ENCODE results near the gene TIMM17A.
A peak's percentile ranks its signal among the peaks of the same experiment; 100 is the strongest.

TIMM17A gene

GRCh38 chr1:201955009-201955728, at the start of gene TIMM17A:
TIMM17A (plus strand) TSS chr1:201955503; CDS start chr1:201955527, 24 bp downstream.
- H3K36me3 ChIP-seq (ENCODE audit: control insufficient read depth in 2 of 2, insufficient read depth in 2 of 2, low read length in 2 of 2): peaks cover 12 to 19% of the 10 kb centered on the region in 2 donors
- H3K27me3 ChIP-seq (ENCODE audit: control insufficient read depth in 2 of 2, insufficient read depth in 2 of 2, low read length in 2 of 2): no peaks in the 10 kb centered on the region
- peaks cover 6 to 7% of the 10 kb centered on the region in 2 donors for H3K4me1 ChIP-seq (ENCODE audit: control insufficient read depth in 2 of 2, insufficient read depth in 2 of 2, low read length in 2 of 2)
- H3K9me3 ChIP-seq (ENCODE audit: control insufficient read depth in 2 of 2, low read length in 2 of 2): no peaks in the 10 kb centered on the region
- H3K27ac ChIP-seq (ENCODE audit: low read depth in 2 of 2, low read length in 2 of 2): peak within 1 kb of the TSS; percentile 85 to 89
- H3K9ac ChIP-seq (ENCODE audit: low read depth in 1 of 2, low read length in 2 of 2): peak within 1 kb of the TSS; percentile 92 to 99
- H3K4me3 ChIP-seq (ENCODE audit: low read length in 2 of 2): peak within 1 kb of the TSS; percentile 87 to 99

GRCh38 chr1:201906336-201906735, 49.0 kb upstream of the TIMM17A start:
- Histone ChIP-seq H3K36me3 (ENCODE audit: control insufficient read depth in 2 of 2, insufficient read depth in 2 of 2, low read length in 2 of 2) (no peaks in the 10 kb centered on the region), H3K9me3 (ENCODE audit: control insufficient read depth in 2 of 2, low read length in 2 of 2) (no peaks in the 10 kb centered on the region), H3K4me3 (ENCODE audit: low read length in 2 of 2) (no peak overlapping the region), H3K9ac (ENCODE audit: low read depth in 1 of 2, low read length in 2 of 2) (no peak overlapping the region), H3K27ac (ENCODE audit: low read depth in 2 of 2, low read length in 2 of 2) (peak overlapping the region; percentile 74 to 79), H3K4me1 (ENCODE audit: control insufficient read depth in 2 of 2, insufficient read depth in 2 of 2, low read length in 2 of 2) (peaks cover 0 to 3% of the 10 kb centered on the region in 2 donors), H3K27me3 (ENCODE audit: control insufficient read depth in 2 of 2, insufficient read depth in 2 of 2, low read length in 2 of 2) (no peaks in the 10 kb centered on the region)

GRCh38 chr1:201907621-201908020, 47.7 kb upstream of the TIMM17A start:
- no peak overlapping the region for H3K9ac ChIP-seq (ENCODE audit: low read depth in 1 of 2, low read length in 2 of 2)
- no peaks in the 10 kb centered on the region for H3K27me3 ChIP-seq (ENCODE audit: control insufficient read depth in 2 of 2, insufficient read depth in 2 of 2, low read length in 2 of 2)
- peak overlapping the region; percentile 23 to 49 for H3K27ac ChIP-seq (ENCODE audit: low read depth in 2 of 2, low read length in 2 of 2)
- H3K4me1 ChIP-seq (ENCODE audit: control insufficient read depth in 2 of 2, insufficient read depth in 2 of 2, low read length in 2 of 2): peaks cover 0 to 3% of the 10 kb centered on the region in 2 donors
- no peak overlapping the region for H3K4me3 ChIP-seq (ENCODE audit: low read length in 2 of 2)
- H3K9me3 ChIP-seq (ENCODE audit: control insufficient read depth in 2 of 2, low read length in 2 of 2): no peaks in the 10 kb centered on the region
- H3K36me3 ChIP-seq (ENCODE audit: control insufficient read depth in 2 of 2, insufficient read depth in 2 of 2, low read length in 2 of 2): no peaks in the 10 kb centered on the region

GRCh38 chr1:201911826-201912571, 43.3 kb upstream of the TIMM17A start:
- Histone ChIP-seq H3K9me3 (ENCODE audit: control insufficient read depth in 2 of 2, low read length in 2 of 2) (no peaks in the 10 kb centered on the region), H3K27ac (ENCODE audit: low read depth in 2 of 2, low read length in 2 of 2) (peak overlapping the region in 1 of 2 donors; percentile 49), H3K4me3 (ENCODE audit: low read length in 2 of 2) (no peak overlapping the region), H3K4me1 (ENCODE audit: control insufficient read depth in 2 of 2, insufficient read depth in 2 of 2, low read length in 2 of 2) (peaks cover 0 to 2% of the 10 kb centered on the region in 2 donors), H3K9ac (ENCODE audit: low read depth in 1 of 2, low read length in 2 of 2) (no peak overlapping the region), H3K36me3 (ENCODE audit: control insufficient read depth in 2 of 2, insufficient read depth in 2 of 2, low read length in 2 of 2) (no peaks in the 10 kb centered on the region), H3K27me3 (ENCODE audit: control insufficient read depth in 2 of 2, insufficient read depth in 2 of 2, low read length in 2 of 2) (peaks cover 0 to 4% of the 10 kb centered on the region in 2 donors)

DNA sequence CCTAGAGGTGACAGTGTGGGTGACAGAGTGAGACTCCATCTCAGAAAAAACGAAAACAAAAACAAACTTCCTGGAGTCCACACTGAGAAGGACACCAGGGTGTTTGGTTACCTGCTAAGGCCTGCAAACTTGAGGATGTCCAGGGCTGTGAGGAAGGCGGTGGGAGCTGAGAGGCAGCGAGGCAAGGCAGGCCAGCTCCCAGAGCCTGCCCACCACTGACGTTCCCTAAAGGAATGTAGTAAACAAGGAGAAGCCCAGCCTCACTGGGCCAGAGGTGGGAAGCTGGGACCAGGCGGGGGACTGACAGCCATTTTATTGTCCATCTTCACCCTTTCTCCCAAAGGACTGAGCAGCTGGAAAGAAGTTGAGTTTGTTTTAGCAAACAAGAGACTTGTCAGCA, 42.5 kb upstream of the TIMM17A start:
- peaks cover 0 to 6% of the 10 kb centered on the region in 2 donors for H3K4me1 ChIP-seq (ENCODE audit: control insufficient read depth in 2 of 2, insufficient read depth in 2 of 2, low read length in 2 of 2)
- H3K9ac ChIP-seq (ENCODE audit: low read depth in 1 of 2, low read length in 2 of 2): no peak overlapping the region
- no peaks in the 10 kb centered on the region for H3K9me3 ChIP-seq (ENCODE audit: control insufficient read depth in 2 of 2, low read length in 2 of 2)
- peak overlapping the region; percentile 29 to 49 for H3K27ac ChIP-seq (ENCODE audit: low read depth in 2 of 2, low read length in 2 of 2)
- no peak overlapping the region for H3K4me3 ChIP-seq (ENCODE audit: low read length in 2 of 2)
- H3K36me3 ChIP-seq (ENCODE audit: control insufficient read depth in 2 of 2, insufficient read depth in 2 of 2, low read length in 2 of 2): no peaks in the 10 kb centered on the region
- H3K27me3 ChIP-seq (ENCODE audit: control insufficient read depth in 2 of 2, insufficient read depth in 2 of 2, low read length in 2 of 2): peaks cover 0 to 6% of the 10 kb centered on the region in 2 donors

DNA sequence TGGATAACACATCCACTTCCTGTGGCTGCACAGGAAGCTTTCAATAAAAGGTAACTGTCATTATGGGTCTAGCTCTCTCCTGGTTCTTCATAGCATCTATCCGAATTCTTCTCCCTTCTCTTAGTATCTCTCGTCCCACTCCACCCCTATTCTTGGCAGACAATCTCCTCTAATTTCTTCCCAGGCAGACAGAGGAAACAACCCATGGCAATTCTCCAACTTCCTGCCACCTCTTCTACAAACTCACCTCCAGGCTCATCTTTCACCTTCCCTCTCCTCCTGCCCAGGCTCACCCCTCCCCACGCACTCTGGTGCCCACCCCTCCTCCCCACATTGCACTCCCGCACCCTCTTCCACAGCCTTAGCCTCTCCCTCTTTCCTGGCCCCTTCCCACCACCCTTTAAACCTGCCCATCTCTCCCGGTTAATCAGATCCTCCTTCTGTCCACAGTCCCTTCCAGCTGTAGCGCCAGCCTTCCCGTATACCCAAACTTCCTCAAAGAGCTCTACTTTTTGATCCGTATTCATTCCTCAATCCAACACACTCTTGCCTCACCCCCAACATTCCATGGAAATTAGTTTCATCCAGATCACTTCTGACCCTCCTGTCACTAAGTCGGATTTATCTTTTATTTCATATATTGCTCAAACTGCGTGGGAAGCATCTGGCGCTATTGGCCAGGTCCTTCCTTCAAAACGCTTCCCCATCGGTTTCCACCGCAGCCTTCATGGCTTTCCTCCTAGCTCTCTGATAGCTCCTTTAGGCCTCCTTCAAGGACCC, 40.7 kb upstream of the TIMM17A start:
- no peaks in the 10 kb centered on the region for H3K9me3 ChIP-seq (ENCODE audit: control insufficient read depth in 2 of 2, low read length in 2 of 2)
- no peaks in the 10 kb centered on the region for H3K36me3 ChIP-seq (ENCODE audit: control insufficient read depth in 2 of 2, insufficient read depth in 2 of 2, low read length in 2 of 2)
- peak overlapping the region; percentile 62 to 83 for H3K27ac ChIP-seq (ENCODE audit: low read depth in 2 of 2, low read length in 2 of 2)
- no peak overlapping the region for H3K4me3 ChIP-seq (ENCODE audit: low read length in 2 of 2)
- peaks cover 6 to 13% of the 10 kb centered on the region in 2 donors for H3K4me1 ChIP-seq (ENCODE audit: control insufficient read depth in 2 of 2, insufficient read depth in 2 of 2, low read length in 2 of 2)
- peaks cover 0 to 6% of the 10 kb centered on the region in 2 donors for H3K27me3 ChIP-seq (ENCODE audit: control insufficient read depth in 2 of 2, insufficient read depth in 2 of 2, low read length in 2 of 2)
- H3K9ac ChIP-seq (ENCODE audit: low read depth in 1 of 2, low read length in 2 of 2): no peak overlapping the region

DNA sequence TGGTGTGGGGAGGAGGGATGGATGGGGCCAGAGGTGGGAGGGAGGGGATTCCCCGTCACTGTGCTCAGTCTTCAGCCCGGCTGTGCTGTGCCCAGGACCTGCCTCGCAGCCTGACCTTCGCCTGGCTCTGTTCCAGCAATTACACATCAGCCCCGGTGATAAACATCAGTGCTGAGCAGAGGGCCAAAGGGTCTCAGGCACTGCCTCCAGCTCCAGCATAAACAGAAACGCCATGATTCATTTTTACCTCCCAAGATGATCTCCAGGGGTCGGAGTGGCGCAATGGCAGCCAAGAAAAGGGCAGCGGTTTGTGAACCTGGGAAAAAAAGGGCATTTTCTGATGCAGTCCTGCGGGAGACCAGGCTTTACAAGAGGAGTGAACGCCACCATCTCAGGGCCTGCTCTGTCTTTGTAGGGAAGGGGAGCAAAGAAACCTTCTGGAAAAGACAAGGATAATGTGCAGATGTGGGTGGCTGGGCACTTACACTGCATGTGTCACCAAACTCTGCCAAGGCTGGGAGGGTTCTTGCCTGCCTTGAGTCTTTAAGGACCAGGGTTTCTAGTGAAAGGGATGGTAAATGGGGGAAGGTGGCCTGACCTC, 38.6 kb upstream of the TIMM17A start:
- Histone ChIP-seq H3K4me1 (ENCODE audit: control insufficient read depth in 2 of 2, insufficient read depth in 2 of 2, low read length in 2 of 2) (peaks cover 6 to 13% of the 10 kb centered on the region in 2 donors), H3K27ac (ENCODE audit: low read depth in 2 of 2, low read length in 2 of 2) (peak overlapping the region; percentile 66 to 83), H3K9me3 (ENCODE audit: control insufficient read depth in 2 of 2, low read length in 2 of 2) (no peaks in the 10 kb centered on the region), H3K4me3 (ENCODE audit: low read length in 2 of 2) (no peak overlapping the region), H3K27me3 (ENCODE audit: control insufficient read depth in 2 of 2, insufficient read depth in 2 of 2, low read length in 2 of 2) (peaks cover 0 to 6% of the 10 kb centered on the region in 2 donors), H3K9ac (ENCODE audit: low read depth in 1 of 2, low read length in 2 of 2) (peak overlapping the region in 1 of 2 donors; percentile 31), H3K36me3 (ENCODE audit: control insufficient read depth in 2 of 2, insufficient read depth in 2 of 2, low read length in 2 of 2) (no peaks in the 10 kb centered on the region)

DNA sequence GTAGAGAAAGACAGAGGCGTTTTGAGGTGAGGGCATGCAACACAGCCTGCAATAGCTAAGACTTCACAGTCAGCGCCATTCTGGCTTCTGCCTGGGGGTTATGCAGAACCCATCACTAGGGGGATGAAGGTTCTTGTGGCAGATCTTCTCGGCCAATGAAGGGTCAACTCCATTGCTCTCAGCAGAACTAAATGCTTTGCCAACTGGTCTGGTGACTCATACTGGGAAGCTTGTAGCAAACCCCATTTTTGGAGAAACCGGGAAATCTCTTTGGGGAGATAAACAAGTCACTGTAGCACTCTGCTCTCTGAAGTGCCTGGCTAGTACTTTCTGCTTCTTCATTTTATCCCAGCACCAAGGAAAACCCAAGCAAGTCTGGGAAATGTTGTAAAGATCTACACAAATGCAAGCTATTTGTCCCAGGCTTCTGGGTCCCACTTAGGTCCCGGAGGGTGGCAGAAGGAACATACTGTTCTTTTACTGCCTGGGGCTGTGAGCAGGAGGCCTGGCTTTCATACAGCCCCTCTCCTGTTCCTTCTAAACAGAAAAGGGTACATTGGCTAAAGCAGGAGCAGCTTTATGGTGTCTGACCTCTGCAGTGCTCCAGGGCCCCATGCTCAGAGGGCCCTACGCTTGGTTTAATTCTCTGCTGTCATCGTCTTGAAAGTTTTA, 37.8 kb upstream of the TIMM17A start:
- Histone ChIP-seq H3K9me3 (ENCODE audit: control insufficient read depth in 2 of 2, low read length in 2 of 2) (no peaks in the 10 kb centered on the region), H3K4me3 (ENCODE audit: low read length in 2 of 2) (no peak overlapping the region), H3K27ac (ENCODE audit: low read depth in 2 of 2, low read length in 2 of 2) (peak overlapping the region; percentile 66 to 83), H3K9ac (ENCODE audit: low read depth in 1 of 2, low read length in 2 of 2) (peak overlapping the region in 1 of 2 donors; percentile 31), H3K4me1 (ENCODE audit: control insufficient read depth in 2 of 2, insufficient read depth in 2 of 2, low read length in 2 of 2) (peaks cover 6 to 13% of the 10 kb centered on the region in 2 donors), H3K36me3 (ENCODE audit: control insufficient read depth in 2 of 2, insufficient read depth in 2 of 2, low read length in 2 of 2) (no peaks in the 10 kb centered on the region), H3K27me3 (ENCODE audit: control insufficient read depth in 2 of 2, insufficient read depth in 2 of 2, low read length in 2 of 2) (peaks cover 0 to 6% of the 10 kb centered on the region in 2 donors)

DNA sequence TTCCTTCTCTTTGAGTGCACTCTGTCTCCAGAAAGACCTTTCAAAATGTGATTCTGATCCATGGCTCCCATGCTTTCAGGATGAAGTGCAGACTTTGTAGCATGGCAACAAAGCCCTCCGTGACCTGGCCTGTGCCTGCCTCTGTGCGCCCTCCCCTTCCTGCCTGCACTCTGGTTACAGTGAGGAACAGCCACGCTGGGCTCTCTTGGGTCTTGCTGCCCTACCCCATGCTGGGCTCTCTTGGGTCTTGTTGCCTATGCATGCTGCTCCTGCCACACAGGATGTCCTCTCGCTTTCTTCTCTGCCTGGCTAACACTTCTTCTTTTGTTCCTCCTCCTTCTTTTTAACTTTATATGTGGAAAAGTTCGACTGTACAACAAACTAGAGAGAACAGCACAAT, 37.0 kb upstream of the TIMM17A start:
- peak overlapping the region; percentile 66 to 83 for H3K27ac ChIP-seq (ENCODE audit: low read depth in 2 of 2, low read length in 2 of 2)
- H3K36me3 ChIP-seq (ENCODE audit: control insufficient read depth in 2 of 2, insufficient read depth in 2 of 2, low read length in 2 of 2): no peaks in the 10 kb centered on the region
- peaks cover 6 to 13% of the 10 kb centered on the region in 2 donors for H3K4me1 ChIP-seq (ENCODE audit: control insufficient read depth in 2 of 2, insufficient read depth in 2 of 2, low read length in 2 of 2)
- no peak overlapping the region for H3K4me3 ChIP-seq (ENCODE audit: low read length in 2 of 2)
- H3K9ac ChIP-seq (ENCODE audit: low read depth in 1 of 2, low read length in 2 of 2): no peak overlapping the region
- no peaks in the 10 kb centered on the region for H3K9me3 ChIP-seq (ENCODE audit: control insufficient read depth in 2 of 2, low read length in 2 of 2)
- peaks cover 0 to 6% of the 10 kb centered on the region in 2 donors for H3K27me3 ChIP-seq (ENCODE audit: control insufficient read depth in 2 of 2, insufficient read depth in 2 of 2, low read length in 2 of 2)
